SK-N-SH (cell line): Measurements from ENCODE around the gene POLR2C.

Experiments
- EP300 ChIP-seq, 2 experiments: IDR thresholded peaks; 2 replicates each; pipeline versions ENCODE4 v1.4.0 to v1.6.1; 2012; ENCODE audit warnings: borderline replicate concordance in 1 of 2, low read depth in 1 of 2, low read length in 1 of 2
- EZH2phosphoT487 ChIP-seq: fragments of 200-600 bp; sonication (generic); IDR thresholded peaks from 2 replicates; pipeline ENCODE4 v1.6.1; 2017; ENCODE audit warnings: low read depth, mixed run types, mild to moderate bottlenecking, antibody characterized with exemption, moderate library complexity, borderline replicate concordance
- POLR2AphosphoS5 ChIP-seq: IDR thresholded peaks from 2 replicates; pipeline ENCODE4 v1.6.1; 2012; ENCODE audit warnings: low read depth, low read length
- RAD21 ChIP-seq: IDR thresholded peaks from 2 replicates; pipeline ENCODE4 v1.6.1; 2012; ENCODE audit warnings: mild to moderate bottlenecking, low read length
- RCOR1 ChIP-seq: fragments of 150-350 bp; IDR thresholded peaks from 2 replicates; pipeline ENCODE4 v1.6.1; 2017; ENCODE audit warnings: antibody characterized with exemption, low read length
- TAF1 ChIP-seq: IDR thresholded peaks from 2 replicates; pipeline ENCODE4 v1.6.1; 2012; ENCODE audit warnings: low read depth, mild to moderate bottlenecking, low read length, moderate library complexity, borderline replicate concordance
- TF ChIP-seq, protein P1 (sequence below): fragments of 200-600 bp; sonication (generic); IDR thresholded peaks from 2 replicates; pipeline ENCODE4 v1.6.1; 2017; ENCODE audit warnings: antibody characterized with exemption, mild to moderate bottlenecking, moderate library complexity
- TF ChIP-seq, protein P2 (sequence below): IDR thresholded peaks from 2 replicates; pipeline ENCODE4 v1.4.0; 2012; ENCODE audit warnings: low read depth, borderline replicate concordance
- TF ChIP-seq, protein P3 (sequence below): fragments of 150-350 bp; IDR thresholded peaks from 2 replicates; pipeline ENCODE4 v1.6.1; 2017; ENCODE audit warnings: antibody characterized with exemption, low read length, low read depth, borderline replicate concordance

DNA sequence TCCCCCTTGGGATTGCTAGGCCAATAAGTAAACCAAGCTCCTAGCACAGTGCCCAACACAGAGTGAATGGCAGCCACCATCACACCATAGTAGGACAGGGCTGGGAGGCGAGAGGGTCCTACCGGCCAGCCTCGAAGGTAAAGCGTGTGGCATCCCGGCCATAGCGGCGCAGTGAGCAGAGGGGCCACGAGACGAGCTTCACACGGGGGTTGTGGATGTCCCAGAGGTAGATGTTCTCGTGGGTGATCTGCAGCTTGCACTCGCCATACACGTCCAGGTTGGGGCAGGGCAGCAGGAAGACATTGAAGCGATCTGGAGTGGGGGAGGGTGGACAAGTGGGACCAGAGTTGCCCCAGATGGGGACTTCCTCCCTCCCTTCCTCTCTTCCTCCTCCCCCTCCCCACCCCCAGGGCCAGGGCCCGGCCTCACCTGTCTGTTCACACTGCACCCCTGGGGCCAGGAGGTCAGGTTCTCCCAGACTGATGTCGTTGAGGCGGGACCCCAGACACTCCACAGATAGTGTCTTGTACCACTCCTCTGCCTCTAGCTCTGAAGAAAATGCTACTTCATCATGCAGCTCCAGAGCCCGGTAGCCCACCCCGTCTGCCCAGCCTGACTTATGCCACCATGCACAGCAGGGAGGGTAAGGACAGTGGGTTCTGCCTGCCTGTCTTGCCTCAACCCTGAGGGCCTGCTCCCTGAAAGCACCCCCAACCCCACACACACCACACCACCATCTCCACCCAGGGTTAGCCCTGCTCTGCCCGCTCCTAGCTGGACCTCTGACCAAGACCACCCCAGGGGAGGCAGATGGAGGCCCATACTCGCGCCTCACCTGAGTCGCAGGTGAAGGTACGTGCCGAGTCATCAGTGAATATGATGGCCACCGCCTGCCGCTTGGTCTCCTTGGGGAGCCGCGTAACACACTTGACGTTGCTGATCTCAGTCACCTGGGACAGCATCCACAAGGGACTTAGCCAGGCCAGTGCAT is 12.5 kb downstream of the POLR2C start:
- TF ChIP-seq, protein P1, sequence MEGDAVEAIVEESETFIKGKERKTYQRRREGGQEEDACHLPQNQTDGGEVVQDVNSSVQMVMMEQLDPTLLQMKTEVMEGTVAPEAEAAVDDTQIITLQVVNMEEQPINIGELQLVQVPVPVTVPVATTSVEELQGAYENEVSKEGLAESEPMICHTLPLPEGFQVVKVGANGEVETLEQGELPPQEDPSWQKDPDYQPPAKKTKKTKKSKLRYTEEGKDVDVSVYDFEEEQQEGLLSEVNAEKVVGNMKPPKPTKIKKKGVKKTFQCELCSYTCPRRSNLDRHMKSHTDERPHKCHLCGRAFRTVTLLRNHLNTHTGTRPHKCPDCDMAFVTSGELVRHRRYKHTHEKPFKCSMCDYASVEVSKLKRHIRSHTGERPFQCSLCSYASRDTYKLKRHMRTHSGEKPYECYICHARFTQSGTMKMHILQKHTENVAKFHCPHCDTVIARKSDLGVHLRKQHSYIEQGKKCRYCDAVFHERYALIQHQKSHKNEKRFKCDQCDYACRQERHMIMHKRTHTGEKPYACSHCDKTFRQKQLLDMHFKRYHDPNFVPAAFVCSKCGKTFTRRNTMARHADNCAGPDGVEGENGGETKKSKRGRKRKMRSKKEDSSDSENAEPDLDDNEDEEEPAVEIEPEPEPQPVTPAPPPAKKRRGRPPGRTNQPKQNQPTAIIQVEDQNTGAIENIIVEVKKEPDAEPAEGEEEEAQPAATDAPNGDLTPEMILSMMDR: no peak
- TF ChIP-seq, protein P2, sequence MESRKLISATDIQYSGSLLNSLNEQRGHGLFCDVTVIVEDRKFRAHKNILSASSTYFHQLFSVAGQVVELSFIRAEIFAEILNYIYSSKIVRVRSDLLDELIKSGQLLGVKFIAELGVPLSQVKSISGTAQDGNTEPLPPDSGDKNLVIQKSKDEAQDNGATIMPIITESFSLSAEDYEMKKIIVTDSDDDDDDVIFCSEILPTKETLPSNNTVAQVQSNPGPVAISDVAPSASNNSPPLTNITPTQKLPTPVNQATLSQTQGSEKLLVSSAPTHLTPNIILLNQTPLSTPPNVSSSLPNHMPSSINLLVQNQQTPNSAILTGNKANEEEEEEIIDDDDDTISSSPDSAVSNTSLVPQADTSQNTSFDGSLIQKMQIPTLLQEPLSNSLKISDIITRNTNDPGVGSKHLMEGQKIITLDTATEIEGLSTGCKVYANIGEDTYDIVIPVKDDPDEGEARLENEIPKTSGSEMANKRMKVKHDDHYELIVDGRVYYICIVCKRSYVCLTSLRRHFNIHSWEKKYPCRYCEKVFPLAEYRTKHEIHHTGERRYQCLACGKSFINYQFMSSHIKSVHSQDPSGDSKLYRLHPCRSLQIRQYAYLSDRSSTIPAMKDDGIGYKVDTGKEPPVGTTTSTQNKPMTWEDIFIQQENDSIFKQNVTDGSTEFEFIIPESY: no peak
- TF ChIP-seq EP300 (IDR thresholded peaks at IDR 0.05; ENCODE audit: borderline replicate concordance in 1 of 2, low read depth in 1 of 2, low read length in 1 of 2) (no peak), EZH2phosphoT487 (no peak), POLR2AphosphoS5 (no peak), TAF1 (no peak), RAD21 (no peak), RCOR1 (no peak)
- TF ChIP-seq, protein P3, sequence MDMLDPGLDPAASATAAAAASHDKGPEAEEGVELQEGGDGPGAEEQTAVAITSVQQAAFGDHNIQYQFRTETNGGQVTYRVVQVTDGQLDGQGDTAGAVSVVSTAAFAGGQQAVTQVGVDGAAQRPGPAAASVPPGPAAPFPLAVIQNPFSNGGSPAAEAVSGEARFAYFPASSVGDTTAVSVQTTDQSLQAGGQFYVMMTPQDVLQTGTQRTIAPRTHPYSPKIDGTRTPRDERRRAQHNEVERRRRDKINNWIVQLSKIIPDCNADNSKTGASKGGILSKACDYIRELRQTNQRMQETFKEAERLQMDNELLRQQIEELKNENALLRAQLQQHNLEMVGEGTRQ: no peak
